ENCODE measurements around the gene PRR36.

- TF ChIP-seq EZH2 (IDR thresholded peaks at IDR 0.05) = no peak
- no peak for TF ChIP-seq CTCF (IDR thresholded peaks at IDR 0.05)
Measured at GRCh38 chr19:7818806-7819205, 55.4 kb downstream of the PRR36 start.

Data from neural progenitor cell (in vitro differentiated cells).